Activated CD8-positive, alpha-beta memory T cell treated with anti-CD3 and anti-CD28 coated beads for 24 hours (primary cell): ENCODE measurements around the gene PLPPR3.
"Not testable (repeated sequence)": the region's sequence is repeated elsewhere in the genome, so short reads cannot be mapped to it uniquely, and the experiment has no call there.

Source experiments
- DNase-seq: peaks from one replicate; pipeline ENCODE4 v3.0.0-alpha.2; 2020

PLPPR3 gene

DNA sequence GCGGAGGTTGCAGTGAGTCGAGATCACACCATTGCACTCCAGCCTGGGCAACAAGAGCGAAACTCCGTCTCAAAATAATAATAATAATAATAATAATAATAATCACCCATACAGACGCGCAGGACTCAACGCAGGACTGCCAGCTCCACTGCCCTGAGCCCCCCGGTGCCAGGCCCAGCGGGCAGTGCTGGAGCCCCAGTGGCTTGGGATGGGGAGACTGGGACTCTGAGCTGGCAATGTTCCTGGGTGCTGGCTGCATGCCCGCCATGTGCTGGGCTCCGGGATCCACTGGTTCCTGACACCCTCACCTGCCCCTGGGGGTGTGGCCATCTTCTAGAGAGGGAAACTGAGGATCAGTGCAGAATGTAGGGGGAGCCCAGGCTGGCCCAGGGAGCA lies 5.6 kb upstream of the PLPPR3 start:
- DNase-seq: no peak

DNA sequence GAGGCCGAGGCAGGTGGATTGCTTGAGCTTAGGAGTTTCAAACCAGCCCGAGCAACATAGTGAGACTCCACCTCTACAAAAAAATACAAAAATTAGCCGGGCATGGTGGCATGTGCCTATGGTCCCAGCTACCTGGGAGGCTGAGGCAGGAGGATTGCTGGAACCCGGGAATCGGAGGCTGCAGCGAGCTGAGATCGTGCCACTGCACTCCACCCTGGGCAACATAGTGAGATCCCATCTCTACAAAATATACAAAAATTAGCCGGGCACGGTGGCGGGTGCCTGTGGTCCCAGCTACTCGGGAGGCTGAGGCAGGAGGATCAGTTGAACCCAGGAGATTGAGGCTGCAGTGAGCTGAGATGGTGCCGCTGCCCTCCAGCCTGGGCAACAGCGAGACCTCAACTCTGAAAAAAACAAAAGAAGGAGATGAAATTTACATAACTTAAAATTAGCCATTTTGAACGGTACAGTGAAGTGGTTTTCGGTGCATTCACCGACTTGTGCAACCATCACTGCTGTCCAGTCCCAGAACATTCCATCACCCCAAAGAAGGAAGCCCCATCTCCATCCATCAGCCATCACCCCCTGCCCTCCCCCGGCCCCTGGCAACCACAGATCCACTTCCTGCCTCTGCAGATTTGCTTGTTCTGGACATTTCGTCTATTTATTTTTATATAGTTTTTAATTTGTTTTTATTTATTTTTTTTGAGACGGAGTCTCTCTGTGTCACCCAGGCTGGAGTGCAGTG lies 4.3 kb upstream of the PLPPR3 start:
- DNase-seq: no peak

DNA sequence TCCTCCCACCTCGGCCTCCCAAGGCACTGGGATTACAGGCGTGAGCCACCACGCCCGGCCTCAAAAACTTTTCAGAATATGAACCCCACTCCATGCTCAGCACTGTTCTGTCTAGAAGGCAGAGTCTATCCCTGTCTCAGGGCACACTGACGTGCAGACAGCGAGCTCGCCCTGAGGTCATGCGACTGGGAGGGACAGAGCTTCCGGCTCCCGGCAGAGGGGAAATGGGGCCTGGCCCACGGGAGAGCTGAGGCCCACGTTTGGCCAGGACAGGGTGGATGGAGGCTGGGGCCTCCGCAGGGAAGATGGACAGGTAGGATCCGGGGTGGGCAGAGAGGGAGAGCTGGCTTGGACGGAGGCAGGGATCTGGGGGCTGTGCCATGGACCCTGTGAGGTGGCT lies 3.1 kb upstream of the PLPPR3 start:
- DNase-seq: no peak

DNA sequence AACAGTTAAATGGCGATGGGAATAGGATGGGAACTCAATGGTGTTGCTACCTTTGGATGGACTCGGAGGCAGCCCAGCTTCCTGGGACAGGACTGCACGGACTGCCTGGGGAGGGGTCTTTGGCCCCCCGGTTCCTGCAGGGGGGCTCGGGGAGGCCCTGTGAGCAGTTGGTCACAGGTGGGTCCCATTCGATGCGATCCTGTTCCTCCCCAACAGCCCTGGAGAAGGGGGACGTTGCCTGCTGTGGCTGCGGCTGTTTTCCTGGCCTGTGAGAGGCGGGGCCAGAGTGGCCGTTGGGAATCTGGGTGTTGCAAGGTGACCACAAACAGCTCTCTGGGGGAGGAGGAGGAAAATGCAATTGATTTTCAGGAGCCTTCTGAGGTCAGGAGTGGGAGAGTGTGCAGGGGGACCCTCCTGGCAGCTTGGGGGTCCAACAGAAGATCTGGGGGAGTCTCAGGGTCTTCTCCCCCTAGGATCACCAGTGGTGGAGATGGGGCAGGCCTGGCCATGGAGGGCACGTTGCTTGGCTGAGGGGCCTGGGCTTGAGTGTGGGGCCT lies 1.9 kb upstream of the PLPPR3 start:
- no peak for DNase-seq

DNA sequence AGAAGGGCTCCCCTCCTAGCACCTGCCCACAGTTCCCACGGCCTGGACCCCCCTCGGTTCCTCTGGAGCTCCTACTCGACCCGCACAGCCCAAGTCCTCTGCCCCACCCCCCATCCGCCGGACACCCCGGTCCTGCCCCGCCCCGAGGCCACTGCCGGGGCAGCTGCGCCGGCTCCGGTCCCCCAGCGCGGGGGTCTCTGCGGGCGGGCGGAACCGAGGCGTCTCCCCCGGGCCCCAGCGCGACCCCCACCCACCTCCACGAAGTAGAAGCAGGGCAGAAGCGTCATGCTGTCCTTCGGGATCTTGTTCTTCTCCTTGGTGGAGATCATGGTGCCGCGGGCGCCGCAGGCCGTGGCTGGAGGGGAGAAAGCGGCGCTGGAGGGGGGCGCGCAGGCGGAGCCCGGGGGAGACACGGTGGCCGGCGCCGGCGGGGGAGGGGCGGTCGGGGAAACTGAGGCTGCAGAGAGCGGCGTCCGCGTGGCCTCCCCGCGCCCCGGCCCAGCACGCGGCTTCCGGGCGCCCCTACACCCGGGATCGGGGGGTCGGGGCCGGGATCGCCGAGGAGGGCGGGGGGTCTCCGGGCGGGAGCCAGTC lies 427 bp downstream of the PLPPR3 start:
- no peak for DNase-seq

DNA sequence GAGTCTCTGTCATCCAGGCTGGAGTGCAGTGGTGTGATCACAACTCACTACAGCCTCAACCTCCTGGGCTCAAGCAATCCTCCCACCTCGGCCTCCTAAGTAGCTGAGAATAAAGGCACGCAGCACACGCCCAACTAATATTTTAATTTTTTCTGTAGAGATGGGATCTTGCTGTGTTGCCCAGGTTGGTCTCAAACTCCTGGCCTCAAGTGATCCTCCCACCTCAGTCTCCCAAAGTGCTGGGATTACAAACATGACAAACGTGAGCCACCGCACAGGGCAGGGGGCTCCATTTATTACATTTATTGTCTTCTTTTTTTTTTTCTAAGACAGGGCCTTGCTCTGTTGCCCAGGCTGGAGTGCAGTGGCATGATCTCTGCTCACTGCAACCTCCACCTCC lies 1.5 kb downstream of the PLPPR3 start:
- DNase-seq: not testable (repeated sequence)

DNA sequence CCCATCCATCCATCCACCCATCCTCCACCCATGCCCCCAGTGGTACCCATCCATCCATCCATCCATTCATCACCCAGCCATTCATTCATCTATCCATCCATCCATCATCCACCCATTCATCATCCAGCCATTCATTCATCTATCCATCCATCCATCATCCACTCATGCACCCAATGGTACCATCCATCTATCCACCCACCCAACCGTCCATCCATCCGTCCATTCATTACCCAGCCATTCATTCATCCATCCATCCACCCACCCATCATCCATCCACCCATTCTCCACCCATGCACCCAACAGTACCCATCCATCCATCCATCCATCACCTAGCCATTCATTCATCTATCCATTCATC lies 5.3 kb downstream of the PLPPR3 start:
- DNase-seq: no peak

DNA sequence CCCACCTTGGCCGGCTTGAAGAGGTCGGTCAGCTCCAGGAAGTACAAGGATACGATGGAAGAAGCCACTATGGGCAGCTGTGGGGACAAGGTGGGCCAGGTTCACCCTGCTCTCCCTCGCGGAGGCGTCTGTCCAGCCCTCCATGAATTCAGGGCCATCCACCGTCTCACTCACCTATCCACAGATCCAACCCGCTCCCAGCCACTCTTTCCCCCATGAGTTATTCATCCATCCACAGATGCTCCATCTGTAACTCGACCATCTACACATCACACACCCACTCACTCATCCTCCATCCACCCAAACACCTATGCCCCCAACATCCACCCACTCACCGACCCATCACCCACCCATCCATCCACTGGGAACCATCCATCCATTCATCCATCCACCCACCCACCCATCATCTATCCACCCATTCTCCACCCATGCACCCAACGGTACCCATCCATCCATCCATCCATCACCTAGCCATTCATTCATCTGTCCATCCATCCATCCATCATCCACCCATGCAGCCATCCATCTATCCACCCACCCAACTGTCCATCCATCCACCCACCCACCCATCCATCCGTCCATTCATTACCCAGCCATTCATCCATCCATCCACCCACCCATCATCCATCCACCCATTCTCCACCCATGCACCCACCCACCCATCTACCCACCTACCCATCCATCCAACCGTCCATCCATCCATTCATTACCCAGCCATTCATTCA lies 5.8 kb downstream of the PLPPR3 start:
- no peak for DNase-seq

DNA sequence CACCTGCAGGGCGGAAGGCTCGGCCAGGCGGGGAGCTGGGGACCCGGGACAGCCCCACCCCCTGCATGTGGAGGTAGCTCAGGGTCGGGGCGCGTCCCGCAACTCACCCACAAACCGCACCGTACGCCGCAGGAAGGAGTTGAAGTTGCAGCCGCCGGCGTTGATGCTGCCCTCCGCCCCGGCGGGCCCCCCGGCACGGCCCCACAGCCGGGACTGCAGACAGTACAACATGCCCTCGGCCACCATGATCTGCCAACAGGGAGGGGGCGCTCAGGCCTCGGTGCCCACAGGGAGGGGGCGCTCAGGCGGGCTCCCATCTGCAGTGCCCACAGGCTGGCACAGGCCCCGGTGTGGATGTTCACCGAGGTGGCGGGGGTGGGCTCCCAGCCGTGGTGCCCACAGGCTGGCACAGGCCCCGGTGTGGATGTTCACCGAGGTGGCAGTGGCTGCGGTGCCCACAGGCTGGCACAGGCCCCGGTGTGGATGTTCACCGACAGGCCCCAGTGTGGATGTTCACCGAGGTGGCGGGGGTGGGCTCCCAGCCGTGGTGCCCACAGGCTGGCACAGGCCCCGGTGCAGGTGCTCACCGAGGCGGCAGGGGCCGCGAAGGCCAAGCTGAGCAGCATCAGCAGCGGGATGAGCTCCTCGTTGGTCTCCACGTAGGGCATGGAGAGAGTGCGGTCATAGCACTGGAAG lies 6.5 kb downstream of the PLPPR3 start:
- no peak for DNase-seq

DNA sequence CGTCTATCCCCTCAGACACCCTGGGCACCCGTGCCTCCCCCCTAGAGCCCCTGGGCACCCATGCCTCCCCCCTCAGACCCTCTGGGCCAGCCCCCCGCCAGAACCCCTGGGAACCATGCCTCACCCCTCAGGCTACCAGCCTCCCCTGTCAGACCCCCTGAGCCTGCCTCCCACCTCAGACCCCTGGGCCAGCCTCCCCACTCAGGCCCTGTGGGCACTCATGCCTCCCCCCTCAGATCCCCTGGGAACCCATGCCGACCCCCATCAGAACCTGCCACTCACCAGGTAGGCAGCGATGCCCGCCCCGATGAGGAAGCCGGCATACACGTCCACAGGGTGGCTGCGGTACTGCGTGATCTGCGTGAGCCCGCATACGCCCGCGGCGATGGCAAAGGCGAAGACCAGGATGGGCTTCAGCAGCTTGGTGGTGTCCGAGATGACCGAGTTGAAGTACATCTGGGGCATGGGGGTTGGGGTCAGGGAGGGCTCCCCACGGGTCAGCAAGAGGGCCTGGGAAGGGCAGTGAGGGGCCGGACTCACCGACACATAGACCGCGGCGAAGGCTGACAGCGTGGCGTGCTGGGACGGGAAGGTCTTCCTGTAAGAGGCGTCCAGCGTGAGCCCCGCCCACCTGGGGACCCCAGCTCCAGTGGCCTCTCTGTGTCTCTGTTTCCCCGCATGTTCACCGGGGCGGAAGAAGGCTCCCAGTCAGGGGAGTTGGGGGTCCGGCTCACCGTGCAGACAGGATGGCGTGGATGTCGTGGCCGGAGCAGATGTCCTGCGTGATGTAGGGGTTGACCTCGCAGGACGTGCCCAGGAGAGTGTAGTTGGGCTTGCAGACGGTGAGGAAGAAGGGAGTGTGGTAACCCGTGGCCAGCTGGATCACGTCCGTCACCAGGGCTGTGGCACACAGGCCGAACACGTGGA lies 7.3 kb downstream of the PLPPR3 start:
- DNase-seq: no peak

DNA sequence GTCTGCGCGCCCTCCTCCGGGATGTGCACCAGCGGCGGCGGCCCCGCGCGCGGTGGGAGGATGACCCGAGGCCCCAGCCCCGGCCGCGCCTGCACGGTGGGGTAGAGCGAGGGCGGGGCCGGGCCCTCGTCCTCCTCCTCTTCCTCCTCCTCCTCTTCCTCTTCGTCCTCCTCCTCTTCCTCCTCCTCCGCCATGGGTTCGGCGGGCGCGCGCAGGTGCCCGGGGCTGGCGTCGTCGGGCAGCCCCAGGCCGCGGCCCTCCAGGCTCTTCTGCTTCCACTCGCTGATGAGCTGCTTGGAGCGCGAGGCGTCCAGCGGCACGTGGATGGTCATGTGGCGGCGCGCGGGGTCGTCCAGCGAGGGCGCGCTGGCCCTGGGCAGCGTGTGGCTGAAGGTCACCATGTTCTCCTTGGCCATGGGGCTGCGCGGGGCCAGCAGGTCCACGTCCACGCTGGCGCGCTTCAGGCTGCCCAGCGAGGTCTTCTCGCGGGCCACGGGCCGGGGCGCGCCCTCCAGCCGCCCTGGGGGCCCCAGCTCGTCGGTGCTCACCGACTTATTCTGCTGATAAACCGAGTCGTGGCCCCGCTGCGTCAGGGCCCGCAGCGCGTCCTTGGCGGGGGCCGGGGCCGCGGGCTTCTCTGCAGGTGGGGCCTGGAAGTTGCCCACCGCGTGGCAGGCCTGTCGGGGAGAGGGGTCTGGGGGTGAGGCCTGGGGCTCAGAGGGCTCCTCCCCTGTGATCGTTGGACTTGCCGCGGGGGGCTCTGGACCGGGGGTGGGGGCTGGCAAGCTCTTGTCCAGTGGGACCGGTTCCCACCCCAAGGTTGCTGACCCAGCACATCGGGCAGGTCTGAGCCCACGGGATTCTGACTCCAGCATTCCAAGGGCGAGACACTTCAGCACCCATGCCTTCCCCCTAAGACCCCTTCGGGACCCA lies 8.3 kb downstream of the PLPPR3 start:
- DNase-seq: no peak

DNA sequence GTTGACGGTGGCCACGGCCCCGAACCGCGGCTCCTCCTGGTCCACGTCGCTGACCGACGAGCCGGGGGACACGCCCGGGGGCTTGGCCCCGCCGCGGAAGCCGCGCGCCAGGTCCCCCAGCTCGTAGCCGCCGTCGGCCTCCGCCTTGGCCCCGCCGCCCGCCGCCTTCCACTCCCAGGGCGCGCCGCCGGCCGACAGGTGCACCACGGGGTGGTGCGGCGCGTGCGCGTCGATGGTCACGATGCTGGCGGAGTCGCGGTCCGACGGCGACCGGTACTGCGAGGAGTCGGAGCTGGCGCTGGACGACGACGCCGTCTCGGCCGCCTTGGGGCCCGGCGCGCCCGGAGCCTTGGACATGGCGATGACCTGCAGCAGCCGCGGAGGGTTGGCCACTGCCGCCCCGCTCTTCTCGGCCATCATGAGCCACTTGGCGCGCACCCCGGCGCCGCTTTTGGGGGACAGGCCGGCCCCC lies 9.0 kb downstream of the PLPPR3 start:
- DNase-seq: no peak

DNA sequence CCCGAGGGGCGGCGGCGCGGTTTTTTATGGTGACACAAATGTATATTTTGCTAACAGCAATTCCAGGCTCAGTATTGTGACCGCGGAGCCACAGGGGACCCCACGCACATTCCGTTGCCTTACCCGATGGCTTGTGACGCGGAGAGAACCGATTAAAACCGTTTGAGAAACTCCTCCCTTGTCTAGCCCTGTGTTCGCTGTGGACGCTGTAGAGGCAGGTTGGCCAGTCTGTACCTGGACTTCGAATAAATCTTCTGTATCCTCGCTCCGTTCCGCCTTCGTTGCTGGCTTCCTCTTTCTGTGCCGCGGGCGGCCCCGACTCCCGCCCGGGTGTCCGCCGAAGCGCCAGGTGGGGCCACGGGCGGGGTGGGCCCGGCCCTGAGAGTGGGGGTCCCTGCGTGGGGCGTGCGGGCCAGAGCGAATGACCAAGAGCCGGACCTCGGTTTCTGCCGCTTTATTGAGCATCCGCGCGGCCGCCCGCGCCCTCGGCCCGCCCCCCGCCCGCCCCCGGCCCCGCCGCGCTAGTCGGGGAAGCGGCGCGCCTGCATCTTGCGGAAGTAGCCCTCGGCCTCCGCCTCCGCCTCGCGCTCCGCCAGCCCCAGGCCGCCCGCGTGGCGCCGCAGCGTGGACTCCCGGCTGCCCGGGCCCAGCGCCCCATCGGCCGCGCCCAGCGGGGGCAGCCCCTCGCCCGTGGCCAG lies 9.6 kb downstream of the PLPPR3 start:
- DNase-seq: no peak

DNA sequence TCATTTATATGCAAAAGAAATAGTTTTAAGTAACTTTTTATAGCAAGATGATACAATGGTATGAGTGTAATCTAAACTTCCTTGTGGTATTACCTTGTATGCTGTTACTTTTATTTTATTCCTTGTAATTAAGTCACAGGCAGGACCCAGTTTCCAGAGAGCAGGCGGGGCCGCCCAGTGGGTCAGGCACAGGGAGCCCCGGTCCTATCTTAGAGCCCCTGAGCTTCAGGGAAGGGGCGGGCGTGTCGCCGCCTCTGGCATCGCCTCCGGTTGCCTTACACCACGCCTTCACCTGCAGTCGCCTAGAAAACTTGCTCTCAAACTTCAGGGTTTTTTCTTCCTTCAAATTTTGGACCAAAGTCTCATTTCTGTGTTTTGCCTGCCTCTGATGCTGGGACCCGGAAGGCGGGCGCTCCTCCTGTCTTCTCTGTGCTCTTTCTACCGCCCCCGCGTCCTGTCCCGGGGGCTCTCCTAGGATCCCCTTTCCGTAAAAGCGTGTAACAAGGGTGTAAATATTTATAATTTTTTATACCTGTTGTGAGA lies 10.2 kb downstream of the PLPPR3 start:
- DNase-seq: no peak

DNA sequence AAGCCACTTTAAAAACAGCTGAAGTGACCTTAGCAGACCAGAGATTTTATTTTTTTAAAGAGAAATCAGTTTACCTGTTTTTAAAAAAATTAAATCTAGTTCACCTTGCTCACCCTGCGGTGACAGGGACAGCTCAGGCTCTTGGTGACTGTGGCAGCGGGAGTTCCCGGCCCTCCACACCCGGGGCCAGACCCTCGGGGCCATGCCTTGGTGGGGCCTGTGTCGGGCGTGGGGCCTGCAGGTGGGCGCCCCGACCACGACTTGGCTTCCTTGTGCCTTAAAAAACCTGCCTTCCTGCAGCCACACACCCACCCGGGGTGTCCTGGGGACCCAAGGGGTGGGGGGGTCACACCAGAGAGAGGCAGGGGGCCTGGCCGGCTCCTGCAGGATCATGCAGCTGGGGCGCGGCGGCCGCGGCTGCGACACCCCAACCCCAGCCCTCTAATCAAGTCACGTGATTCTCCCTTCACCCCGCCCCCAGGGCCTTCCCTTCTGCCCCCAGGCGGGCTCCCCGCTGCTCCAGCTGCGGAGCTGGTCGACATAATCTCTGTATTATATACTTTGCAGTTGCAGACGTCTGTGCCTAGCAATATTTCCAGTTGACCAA lies 10.8 kb downstream of the PLPPR3 start:
- no peak for DNase-seq

DNA sequence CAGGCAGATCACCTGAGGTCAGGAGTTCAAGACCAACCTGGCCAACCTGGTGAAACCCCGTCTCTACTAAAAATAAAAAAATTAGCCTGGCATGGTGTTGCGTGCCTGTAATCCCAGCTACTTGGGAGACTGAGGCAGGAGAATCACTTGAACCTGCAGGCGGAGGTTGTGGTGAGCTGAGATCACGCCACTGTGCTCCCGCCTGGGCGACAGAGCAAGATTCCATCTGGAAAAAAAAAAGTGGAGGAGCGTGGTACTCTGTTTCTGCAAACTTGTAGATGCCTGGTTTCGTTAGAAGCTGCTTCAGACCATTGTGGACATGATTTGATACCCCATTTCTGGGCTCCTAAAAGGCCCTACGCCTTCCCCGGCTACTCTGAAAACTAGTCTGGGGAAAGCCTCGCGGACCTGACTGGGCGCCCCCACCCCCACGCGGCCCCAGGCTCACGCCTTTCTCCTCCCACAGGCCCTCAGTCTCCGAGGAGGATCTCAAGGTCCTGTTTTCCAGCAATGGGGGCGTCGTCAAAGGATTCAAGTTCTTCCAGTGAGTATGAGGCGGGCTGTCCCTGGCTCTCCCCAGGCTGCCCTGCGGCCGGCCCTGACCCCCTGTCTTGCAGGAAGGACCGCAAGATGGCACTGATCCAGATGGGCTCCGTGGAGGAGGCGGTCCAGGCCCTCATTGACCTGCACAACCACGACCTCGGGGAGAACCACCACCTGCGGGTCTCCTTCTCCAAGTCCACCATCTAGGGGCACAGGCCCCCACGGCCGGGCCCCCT lies 11.5 kb downstream of the PLPPR3 start:
- no peak for DNase-seq

DNA sequence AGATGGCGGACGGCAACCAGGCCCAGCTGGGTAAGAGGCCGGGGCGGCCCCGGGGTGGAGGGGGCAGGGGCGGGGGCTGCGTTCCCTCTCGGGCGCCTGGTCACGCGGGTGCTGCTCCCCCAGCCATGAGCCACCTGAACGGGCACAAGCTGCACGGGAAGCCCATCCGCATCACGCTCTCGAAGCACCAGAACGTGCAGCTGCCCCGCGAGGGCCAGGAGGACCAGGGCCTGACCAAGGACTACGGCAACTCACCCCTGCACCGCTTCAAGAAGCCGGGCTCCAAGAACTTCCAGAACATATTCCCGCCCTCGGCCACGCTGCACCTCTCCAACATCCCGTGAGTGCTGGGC lies 13.4 kb downstream of the PLPPR3 start:
- DNase-seq: no peak

DNA sequence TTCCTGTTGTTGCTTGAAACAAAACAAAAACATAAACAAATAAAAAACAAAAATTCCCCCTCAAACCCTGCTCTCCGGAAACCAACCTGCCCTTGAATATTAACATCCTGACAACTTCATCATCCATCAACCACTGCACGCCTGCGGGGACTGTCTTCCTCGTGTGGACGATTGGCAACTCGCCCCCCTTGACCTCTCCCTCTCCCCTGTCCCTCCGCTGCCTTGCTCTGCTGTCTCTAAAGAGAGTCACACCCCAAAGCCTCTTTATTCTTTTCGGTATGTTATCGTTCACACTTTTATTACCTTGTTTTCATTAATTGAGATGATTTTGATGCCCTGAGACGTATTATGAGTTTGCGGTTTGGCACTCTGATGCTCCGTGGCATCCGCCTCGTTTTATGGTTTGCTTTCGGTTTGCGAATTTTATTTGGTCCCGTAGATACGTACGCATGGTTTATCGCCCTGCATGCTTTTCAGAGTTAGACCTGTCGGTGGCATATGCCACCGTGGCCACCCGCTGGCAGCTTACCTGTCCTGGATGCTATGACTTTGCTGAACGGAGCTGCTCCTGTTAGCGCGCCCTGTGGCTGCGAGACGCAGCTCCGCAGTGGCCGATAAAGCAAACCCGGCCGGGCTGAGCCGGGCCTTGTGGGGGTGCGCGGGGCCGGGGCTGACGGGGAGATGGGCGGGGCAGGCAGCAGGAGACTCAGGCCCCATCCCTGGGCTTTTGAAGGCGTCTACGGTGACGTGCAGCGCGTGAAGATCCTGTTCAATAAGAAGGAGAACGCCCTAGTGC lies 13.9 kb downstream of the PLPPR3 start:
- DNase-seq: no peak
